HepG2 (cell line): ENCODE results near the gene DLG4. TPM values are rescaled to one million over a fixed set of nuclear protein-coding genes. Genes with fewer than 3 reads are reported as not detected.

Experiments used
- ARID2 ChIP-seq: sonication (generic); formaldehyde crosslinking; IDR thresholded peaks from 2 replicates; pipeline ENCODE4 v1.8.1; 2022; ENCODE audit warnings: mild to moderate bottlenecking, missing genetic modification reagents, borderline replicate concordance
- EP300 ChIP-seq, 3 experiments: sonication (generic) in 1 of 3; formaldehyde crosslinking in 1 of 3; IDR thresholded peaks; 2 replicates each; pipeline versions ENCODE4 v1.5.1 to v1.6.1; 2011 to 2020; ENCODE audit warnings: low read depth in 2 of 3, low read length in 2 of 3, borderline replicate concordance in 1 of 3, improper control_type of control experiment in 1 of 3, mild to moderate bottlenecking in 1 of 3, missing genetic modification reagents in 1 of 3, moderate library complexity in 1 of 3
- HMGA1 ChIP-seq: sonication (generic); formaldehyde crosslinking; conservative IDR thresholded peaks from 2 replicates; pipeline ENCODE4 v1.4.0; 2020; ENCODE audit warnings: missing genetic modification reagents
- JUNB ChIP-seq: sonication (generic); formaldehyde crosslinking; IDR thresholded peaks from 2 replicates; pipeline ENCODE4 v1.8.0; 2022; ENCODE audit warnings: missing genetic modification reagents, mild to moderate bottlenecking, borderline replicate concordance
- KDM2A ChIP-seq: sonication (generic); formaldehyde crosslinking; IDR thresholded peaks from 2 replicates; pipeline ENCODE4 v1.4.0; 2020; ENCODE audit warnings: low read depth, missing genetic modification reagents, borderline replicate concordance
- MXD4 ChIP-seq: IDR thresholded peaks from 2 replicates; pipeline ENCODE4 v1.6.1; 2016; ENCODE audit warnings: mild to moderate bottlenecking, missing biosample characterization, missing genetic modification reagents
- SRSF9 ChIP-seq: fragments of 200-400 bp; formaldehyde crosslinking; IDR thresholded peaks from 2 replicates; pipeline ENCODE4 v1.6.1; 2018; ENCODE audit warnings: borderline replicate concordance, mild to moderate bottlenecking, low read depth, low read length; ENCODE audit not compliant: insufficient read depth, poor library complexity, severe bottlenecking
- STAT5B ChIP-seq: sonication (generic); formaldehyde crosslinking; IDR thresholded peaks from 2 replicates; pipeline ENCODE4 v1.4.0; 2020; ENCODE audit warnings: missing genetic modification reagents
- ZNF18 ChIP-seq: sonication (generic); formaldehyde crosslinking; IDR thresholded peaks from 2 replicates; pipeline ENCODE4 v1.8.0; 2022; ENCODE audit warnings: mild to moderate bottlenecking, missing genetic modification reagents; ENCODE audit not compliant: insufficient replicate concordance
- ZNF281 ChIP-seq: sonication (generic); formaldehyde crosslinking; IDR thresholded peaks from 2 replicates; pipeline ENCODE4 v1.4.0; 2020; ENCODE audit warnings: missing genetic modification reagents, borderline replicate concordance
- ZNF737 ChIP-seq: sonication (generic); formaldehyde crosslinking; IDR thresholded peaks from 2 replicates; pipeline ENCODE4 v1.5.0; 2020; ENCODE audit warnings: missing genetic modification reagents, mild to moderate bottlenecking, borderline replicate concordance
- polyA plus RNA-seq, 8 experiments: library from polyadenylated mRNA; depleted of rRNA in 3 of 8; stranded (reverse) in 7 of 8; unstranded in 1 of 8; fragments of >200 nt; fragmentation: Illumina TruSeq in 4 of 8; extraction: Trizol in 4 of 8; gene quantifications; 2 replicates each; pipeline versions ENCODE4 v1.2.1 to v1.2.3, GENCODE V29; 2011 to 2016; ENCODE audit warnings: low read depth in 4 of 8, missing spikeins in 1 of 8, mixed read lengths in 1 of 8; ENCODE audit not compliant: insufficient read depth in 1 of 8
- total RNA-seq, 5 experiments: library from RNA; depleted of rRNA; stranded (reverse); fragments of >200 nt; fragmentation: Illumina TruSeq; extraction: Trizol; gene quantifications; 2 replicates each; pipeline ENCODE4 v1.2.3, GENCODE V29; 2016; ENCODE audit warnings: low read depth in 1 of 5
- TF ChIP-seq, protein P1 (sequence below): sonication (generic); formaldehyde crosslinking; IDR thresholded peaks from 2 replicates; pipeline ENCODE4 v1.5.1; 2020; ENCODE audit warnings: mild to moderate bottlenecking, missing genetic modification reagents, moderate library complexity
- TF ChIP-seq, protein P2 (sequence below): sonication (generic); formaldehyde crosslinking; IDR thresholded peaks from 2 replicates; pipeline ENCODE4 v1.4.0; 2020; ENCODE audit warnings: mild to moderate bottlenecking, missing genetic modification reagents

DLG4 gene
- total and polyA plus RNA-seq, 2 of the 13 experiments (the other 11 are each of a cell fraction or from before 2014, with no cell fraction given) = 0.71 to 4.3 TPM

- no peak for TF ChIP-seq JUNB
- TF ChIP-seq, protein P1, sequence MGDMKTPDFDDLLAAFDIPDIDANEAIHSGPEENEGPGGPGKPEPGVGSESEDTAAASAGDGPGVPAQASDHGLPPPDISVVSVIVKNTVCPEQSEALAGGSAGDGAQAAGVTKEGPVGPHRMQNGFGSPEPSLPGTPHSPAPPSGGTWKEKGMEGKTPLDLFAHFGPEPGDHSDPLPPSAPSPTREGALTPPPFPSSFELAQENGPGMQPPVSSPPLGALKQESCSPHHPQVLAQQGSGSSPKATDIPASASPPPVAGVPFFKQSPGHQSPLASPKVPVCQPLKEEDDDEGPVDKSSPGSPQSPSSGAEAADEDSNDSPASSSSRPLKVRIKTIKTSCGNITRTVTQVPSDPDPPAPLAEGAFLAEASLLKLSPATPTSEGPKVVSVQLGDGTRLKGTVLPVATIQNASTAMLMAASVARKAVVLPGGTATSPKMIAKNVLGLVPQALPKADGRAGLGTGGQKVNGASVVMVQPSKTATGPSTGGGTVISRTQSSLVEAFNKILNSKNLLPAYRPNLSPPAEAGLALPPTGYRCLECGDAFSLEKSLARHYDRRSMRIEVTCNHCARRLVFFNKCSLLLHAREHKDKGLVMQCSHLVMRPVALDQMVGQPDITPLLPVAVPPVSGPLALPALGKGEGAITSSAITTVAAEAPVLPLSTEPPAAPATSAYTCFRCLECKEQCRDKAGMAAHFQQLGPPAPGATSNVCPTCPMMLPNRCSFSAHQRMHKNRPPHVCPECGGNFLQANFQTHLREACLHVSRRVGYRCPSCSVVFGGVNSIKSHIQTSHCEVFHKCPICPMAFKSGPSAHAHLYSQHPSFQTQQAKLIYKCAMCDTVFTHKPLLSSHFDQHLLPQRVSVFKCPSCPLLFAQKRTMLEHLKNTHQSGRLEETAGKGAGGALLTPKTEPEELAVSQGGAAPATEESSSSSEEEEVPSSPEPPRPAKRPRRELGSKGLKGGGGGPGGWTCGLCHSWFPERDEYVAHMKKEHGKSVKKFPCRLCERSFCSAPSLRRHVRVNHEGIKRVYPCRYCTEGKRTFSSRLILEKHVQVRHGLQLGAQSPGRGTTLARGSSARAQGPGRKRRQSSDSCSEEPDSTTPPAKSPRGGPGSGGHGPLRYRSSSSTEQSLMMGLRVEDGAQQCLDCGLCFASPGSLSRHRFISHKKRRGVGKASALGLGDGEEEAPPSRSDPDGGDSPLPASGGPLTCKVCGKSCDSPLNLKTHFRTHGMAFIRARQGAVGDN (CRISPR knock-in tag) = peak; percentile 63
- 0 out of 2 replicates have a peak, but pooled peaks have one; percentile 36 for TF ChIP-seq MXD4 (CRISPR knock-in tag)
- TF ChIP-seq, protein P2, sequence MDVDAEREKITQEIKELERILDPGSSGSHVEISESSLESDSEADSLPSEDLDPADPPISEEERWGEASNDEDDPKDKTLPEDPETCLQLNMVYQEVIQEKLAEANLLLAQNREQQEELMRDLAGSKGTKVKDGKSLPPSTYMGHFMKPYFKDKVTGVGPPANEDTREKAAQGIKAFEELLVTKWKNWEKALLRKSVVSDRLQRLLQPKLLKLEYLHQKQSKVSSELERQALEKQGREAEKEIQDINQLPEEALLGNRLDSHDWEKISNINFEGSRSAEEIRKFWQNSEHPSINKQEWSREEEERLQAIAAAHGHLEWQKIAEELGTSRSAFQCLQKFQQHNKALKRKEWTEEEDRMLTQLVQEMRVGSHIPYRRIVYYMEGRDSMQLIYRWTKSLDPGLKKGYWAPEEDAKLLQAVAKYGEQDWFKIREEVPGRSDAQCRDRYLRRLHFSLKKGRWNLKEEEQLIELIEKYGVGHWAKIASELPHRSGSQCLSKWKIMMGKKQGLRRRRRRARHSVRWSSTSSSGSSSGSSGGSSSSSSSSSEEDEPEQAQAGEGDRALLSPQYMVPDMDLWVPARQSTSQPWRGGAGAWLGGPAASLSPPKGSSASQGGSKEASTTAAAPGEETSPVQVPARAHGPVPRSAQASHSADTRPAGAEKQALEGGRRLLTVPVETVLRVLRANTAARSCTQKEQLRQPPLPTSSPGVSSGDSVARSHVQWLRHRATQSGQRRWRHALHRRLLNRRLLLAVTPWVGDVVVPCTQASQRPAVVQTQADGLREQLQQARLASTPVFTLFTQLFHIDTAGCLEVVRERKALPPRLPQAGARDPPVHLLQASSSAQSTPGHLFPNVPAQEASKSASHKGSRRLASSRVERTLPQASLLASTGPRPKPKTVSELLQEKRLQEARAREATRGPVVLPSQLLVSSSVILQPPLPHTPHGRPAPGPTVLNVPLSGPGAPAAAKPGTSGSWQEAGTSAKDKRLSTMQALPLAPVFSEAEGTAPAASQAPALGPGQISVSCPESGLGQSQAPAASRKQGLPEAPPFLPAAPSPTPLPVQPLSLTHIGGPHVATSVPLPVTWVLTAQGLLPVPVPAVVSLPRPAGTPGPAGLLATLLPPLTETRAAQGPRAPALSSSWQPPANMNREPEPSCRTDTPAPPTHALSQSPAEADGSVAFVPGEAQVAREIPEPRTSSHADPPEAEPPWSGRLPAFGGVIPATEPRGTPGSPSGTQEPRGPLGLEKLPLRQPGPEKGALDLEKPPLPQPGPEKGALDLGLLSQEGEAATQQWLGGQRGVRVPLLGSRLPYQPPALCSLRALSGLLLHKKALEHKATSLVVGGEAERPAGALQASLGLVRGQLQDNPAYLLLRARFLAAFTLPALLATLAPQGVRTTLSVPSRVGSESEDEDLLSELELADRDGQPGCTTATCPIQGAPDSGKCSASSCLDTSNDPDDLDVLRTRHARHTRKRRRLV (CRISPR knock-in tag) = 0 out of 2 replicates have a peak, but pooled peaks have one; percentile 6
- no peak for TF ChIP-seq SRSF9
- no peak for TF ChIP-seq ARID2
- TF ChIP-seq KDM2A (CRISPR knock-in tag) = peak; percentile 4; the same call in 1 of the 2 replicates
- no peak for TF ChIP-seq ZNF18 (CRISPR knock-in tag)
- TF ChIP-seq HMGA1 (CRISPR knock-in tag) = no peak
- TF ChIP-seq ZNF737 (CRISPR knock-in tag) = no peak
- TF ChIP-seq ZNF281 (CRISPR knock-in tag) = peak; percentile 83
- TF ChIP-seq EP300 (IDR thresholded peaks at IDR 0.05; ENCODE audit: low read depth in 2 of 2, low read length in 2 of 2) = 0 out of 4 replicates have a peak, but pooled peaks of 1 of the 2 experiments have one; percentile 32
- peak; percentile 45; the same call in 1 of the 2 replicates for TF ChIP-seq EP300 (CRISPR knock-in tag; IDR thresholded peaks at IDR 0.05; ENCODE audit: borderline replicate concordance)
- no peak for TF ChIP-seq STAT5B (CRISPR knock-in tag)
These were observed 41.6 kb downstream of the DLG4 start (continued) for GRCh38 chr17:7177954-7178477.
